HS-27A (cell line): ENCODE measurements around the gene PRKCD.
"Not testable (repeated sequence)": the region's sequence is repeated elsewhere in the genome, so short reads cannot be mapped to it uniquely, and the experiment has no call there.

ENCODE experiments used
- DNase-seq: peaks from one replicate; pipeline ENCODE4 v3.0.0-alpha.2; 2012; ENCODE audit warnings: low read depth, missing footprints

Gene PRKCD

DNA sequence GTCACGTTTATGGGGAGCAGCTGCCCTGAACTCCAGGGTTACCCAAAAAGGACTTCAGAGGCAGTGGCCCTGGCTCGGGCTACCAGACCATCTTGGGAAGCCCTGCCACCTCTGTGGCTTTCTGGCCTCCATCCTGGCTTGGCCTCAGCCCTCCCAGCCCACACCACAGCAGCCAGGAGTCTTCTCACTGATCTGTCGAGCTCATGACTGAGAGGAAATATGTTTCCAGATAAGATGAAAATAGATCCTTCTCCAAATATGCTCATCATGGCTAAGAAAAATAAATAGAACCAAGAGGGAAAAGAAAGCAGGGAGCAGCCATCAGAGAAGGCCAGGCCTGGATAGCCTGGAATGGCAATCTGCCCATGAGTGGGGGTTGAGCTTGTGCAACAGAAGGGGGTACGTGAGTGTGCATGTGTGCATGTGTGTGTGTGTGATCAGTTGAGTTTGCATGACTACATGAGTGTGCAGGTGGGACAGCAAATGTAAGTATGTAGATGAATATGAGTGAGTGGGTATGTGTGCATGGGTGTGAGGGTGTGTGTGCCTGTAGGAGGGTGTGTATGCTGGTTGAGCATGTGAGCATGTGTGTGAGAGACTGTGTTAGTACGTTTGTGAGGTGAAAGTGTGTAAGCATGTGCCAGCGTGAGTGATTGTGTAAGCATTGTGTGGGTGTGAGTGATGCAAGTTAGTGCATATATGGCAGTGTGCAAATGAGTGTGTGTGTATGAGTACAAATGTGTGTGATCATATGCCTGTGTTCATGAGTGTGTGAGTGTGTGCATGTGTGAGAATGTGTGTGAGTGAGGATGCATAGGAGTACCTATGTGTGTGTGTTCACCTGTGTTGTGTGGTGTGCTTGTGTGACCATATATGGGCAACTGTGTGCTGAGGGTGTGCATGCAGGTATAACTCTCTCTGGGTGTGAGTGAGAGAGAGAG, 20.8 kb upstream of the PRKCD start:
- DNase-seq = no peak

DNA sequence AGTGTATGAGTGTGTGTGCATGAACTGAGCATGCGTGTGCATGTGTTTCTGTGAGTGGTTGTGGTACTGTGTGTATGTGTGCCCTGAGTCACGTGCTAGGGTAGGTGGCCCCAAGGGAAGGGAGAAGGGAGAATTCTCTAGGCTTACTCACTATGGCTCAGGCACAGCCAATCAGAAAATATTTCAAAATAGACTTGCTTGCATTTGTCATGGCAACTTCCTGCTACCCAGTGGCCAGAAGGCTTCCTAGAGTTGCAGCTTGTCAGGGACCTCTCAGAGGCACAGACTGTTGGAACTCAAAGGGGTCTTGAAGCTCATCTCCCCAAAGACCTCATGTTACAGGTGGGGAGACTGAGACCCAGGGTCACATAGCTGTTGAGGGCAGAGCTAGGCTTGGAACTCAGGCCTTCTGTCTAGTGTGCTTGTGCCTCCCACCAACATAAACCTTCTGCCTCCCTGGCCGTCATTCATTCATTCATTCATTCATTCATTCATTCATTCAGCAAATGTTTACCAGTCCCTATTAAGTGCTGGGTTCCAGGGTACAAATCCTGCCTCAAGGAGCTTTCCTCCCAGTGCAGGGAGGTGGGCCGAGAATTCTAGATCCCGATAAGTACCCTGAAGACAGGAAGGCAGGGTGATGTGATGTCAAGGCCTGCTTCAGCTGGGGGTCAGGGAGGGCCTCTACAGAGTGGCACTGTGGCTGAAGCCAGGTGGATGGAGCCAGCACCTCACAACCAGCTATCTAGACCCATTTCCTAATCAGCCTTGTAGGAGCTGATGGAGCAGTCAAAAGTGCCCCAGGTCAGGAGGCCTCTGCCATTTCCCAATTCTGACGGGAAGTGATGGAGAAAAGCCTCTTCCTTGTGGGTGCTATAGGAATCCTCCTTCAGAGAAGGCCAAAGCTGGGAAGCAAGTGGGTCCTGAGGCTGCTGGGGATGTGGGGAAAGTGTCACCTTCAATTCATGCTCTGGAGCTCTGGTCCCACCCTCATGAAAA, 19.9 kb upstream of the PRKCD start:
- no peak for DNase-seq

DNA sequence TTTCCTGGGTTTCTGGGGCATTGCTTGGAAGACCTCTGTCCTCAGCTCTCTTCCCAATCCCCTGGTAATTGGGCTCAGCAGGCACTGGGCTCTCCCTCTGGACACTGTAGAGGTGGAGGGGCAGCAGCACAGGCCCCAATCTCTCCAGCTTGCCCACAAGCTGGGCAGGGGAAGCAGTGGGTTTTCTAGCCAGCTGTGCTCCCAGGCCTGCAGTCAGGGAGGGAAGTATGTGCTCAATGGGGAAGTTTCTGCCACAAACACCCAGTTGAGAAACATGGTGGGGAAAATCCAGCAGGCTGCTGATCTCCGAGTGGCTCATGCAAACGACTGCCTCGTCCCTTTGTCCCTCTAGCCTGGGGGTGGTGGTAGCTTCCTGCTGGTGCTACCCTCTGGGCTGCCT, 18.0 kb upstream of the PRKCD start:
- DNase-seq = no peak

DNA sequence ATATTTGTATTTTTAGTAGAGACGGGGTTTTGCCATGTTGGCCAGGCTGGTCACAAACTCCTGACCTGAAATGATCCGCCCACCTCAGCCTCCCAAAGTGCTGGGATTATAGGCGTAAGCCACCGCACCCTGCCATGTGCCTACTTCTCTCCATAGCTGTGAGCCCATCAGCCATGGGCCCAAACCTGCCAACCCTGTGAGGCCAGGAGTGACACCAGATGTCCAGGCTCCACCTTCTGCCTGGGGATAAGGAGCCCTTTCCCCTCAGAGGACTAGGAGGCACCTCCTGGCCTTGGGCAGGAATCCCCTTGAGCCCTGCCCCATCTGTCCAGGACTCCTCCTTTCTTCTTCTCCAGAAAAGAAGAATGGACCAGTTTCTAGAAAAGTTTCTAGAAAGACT, 16.6 kb upstream of the PRKCD start:
- no peak for DNase-seq

DNA sequence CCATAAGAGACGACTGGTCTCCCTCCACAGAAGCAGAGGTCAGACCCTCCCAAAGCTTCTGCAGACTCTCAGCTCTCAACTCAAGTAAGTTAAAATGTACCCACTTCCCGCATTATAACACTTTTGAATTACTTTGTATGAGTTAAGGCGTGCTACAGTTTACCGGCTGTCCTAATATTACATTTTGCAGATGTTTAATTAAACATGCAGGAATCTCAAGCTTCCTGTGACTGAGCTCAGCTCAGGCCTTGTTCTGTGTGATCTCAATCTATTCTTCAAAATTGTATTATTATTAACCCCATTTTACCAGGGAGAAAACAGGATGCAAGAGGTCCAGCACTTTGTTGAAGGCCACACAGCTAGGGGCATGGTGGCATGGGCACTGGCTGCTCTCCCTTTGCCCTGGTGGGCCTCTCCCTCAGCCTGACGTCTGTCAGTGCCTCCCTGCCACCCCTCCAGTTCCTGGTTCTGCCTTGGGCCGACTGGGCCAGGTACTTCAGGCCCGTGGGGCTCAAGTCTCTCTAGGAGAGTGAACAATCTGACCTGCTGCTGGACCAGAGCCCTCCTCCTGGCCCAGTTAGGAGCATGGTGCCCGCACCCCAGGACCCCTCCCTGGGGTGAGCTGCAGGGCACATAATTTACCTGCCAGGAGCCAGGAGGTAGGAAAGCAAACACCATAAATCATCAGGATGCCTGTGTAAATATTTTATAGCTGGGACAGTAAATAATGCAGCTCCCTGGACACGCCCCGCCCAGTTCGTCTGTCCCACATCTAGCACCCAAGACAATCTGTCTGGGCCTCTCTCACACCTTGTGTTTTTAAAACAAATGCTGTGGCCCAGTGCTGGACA, 15.9 kb upstream of the PRKCD start:
- no peak for DNase-seq

DNA sequence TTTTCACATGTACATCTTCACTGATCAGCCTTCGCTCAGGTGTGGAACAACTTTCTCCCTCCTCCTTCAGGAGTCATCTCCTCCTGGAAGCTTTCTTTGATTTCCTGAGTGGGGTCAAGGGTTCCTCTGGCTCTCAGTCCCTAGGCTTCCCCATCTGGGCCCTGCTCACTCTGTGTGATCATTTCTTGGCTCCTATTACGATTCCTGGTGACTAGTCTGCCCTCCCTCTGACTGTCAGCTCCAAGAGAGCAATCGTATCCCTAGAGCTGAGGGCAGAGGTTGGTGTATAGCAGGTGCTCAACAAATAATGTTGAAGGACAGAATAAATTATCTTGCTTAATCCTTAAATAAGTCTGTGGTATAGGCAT, 15.3 kb upstream of the PRKCD start:
- DNase-seq = no peak

DNA sequence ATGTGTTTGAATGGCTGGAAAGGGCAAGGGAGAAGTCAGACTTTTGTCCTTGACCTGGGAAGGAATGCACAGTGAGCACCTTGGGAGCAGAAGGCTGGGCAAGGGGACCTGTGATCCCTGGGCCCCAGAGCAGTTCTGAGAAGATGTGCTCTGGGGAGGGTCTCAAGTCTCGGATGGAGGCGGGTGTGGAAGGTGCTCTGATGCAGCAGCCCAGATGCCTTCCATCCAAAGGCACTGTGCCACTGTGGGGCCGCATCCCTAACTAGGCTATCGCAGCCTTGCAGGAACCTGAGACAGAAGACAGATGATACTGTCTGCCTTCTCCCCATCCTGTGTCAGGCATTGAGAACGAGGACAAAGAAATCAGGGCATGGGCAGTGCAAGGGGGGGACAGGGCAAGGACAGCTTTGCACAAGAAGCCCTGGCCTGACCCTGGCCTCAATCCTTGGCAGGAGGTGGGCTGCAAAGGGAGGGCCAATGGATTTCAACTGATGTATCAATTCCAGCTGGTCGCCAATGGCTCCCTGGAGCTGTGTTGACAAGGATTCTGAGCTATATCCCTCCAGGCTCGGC, 14.6 kb upstream of the PRKCD start:
- DNase-seq = no peak

DNA sequence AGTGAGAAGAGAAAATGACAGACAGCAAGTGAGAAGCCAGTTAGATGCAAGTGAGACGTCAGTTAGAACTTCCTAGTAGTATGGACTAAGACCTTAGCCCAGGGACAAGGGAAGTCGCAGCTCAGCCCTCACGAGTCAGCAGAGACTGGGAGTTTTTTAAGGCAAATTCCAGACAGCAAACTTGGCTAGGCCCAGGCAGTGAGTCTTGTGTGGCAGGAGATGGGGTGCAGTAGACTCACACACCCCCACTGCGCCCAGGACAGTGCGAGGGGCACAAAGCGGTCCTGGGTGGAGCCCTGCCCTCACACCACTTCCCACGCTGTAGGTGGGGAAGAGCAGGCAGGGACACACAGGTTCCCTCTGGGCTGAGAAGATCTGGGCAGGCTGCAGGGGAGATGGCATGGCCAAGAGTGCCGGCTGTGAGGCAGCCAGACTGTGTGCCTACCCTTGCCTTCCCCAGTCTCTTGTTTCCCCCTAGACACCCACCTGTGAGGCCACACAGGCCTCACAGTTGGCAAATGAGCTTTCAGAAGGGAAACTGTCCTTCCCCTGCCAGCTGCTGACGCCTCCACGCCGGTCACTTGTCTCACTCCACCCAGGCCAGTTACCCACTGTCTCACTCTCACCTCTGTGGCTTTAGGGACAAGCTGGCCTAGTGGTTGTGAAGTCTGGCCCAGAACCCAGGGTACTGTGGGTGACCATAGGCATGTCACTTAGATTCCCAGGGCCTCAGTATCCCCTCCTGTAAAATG, 13.7 kb upstream of the PRKCD start:
- DNase-seq = no peak

DNA sequence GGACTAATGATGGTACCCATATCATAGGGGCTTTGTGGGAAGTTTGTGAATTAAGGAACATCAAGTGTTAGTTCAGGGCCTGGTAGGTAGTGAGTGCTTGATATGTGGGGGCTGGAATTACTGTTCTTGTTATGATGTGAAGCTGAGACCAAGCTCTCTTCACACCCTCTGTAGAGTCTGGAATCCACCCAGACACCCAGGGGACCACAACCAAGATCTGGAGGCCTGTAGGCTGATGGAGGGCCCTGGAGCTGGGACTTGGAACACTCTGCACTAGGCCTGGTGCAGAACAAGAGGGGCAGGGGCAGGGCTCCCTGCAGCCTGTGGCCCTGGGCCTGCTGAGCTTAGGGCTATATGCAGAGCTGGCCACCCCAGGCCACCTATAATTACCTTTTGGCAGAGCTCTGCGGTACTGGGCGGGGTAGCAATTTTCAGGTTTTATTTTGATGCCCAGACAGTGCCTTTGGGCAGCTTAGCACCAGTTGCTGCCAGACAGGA, 13.1 kb upstream of the PRKCD start:
- DNase-seq = no peak

DNA sequence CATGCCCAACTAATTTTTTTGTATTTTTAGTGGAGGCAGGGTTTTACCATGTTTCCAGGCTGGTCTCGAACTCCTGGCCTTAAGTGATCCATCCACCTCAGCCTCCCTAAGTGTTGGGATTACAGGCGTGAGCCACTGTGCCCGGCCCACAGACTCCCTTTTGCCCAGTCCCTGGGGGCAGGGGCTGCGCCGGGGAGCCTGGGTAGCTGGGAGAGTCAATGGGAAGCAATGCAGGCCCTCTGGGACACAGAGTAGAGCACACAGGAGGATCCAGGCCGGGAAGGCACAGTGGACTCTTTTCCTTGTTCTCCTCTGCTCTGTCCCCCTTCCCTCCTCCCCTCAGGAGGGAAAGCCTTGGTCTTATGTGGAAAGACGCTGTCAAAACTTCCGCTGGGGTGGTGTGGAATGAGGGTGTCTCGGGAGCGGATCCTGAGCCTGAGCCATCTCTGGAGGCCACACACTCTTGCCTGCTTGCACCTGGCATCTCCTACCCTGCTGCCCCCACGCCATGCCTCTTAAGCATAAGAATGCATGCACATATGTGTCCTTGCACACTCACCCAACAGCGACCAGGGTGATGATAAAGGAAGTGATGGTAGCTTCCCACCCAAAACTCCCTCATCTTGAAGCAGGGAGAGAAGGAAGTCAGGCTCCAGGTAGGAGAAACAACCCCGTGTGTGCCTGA, 11.9 kb upstream of the PRKCD start:
- no peak for DNase-seq

DNA sequence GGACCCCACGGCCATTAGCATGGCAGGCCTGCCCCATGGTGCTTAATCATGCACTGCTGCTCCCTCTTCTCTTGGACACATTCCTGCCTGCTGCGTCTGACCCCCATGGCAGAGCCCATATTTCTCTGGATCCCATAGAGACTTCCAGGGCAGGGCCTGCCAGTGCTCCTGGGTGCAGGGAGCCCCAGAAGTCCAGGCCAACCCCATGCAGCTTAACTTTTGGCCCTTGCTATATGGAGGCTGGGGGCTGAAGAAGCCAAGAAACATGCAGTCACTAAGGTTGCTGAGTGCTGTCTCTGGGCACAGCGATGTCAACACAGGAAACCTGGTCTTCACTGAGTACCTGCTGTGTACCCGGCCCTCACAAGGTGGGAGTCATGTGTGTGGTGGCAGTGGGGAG, 11.3 kb upstream of the PRKCD start:
- DNase-seq = no peak

DNA sequence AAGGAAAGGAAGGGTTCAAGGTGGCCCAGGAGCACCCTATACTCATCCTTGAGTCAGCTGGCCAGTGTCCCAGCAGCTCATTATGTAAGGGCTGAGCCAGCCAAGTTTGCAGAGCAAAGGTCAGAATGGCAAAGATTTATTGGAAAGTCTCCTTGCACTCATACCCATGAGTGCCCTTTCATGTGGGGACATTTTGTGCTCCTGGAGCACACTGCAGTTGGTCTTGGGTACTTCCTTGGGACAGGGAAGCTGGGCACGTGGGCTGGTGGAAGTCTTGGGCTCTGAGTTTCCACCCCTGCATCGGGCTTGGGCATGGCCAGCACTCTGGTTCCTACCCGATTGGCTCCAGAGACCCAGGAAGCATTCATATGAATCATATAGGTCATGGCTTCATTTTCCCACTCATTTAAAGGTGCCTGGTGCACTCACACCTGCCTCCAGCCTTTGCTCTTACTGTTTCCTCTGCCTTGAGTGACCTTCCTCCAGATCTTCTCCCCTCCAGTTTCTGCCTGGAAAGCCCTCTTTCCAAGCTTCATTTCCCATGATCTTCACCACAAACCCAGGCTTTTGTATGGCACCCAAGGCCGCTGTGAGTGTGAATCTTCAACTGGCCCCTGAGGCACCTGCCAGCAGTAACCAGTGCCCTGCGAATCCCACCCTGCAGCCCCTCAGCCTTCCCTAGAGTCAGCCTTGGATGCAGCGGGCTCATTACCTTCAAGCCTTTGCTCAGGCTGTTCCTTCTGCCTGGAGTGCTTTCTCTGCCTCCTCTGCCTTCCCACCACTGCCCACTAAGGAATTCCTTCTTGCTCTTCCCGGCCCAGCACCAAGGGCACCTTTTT, 10.5 kb upstream of the PRKCD start:
- no peak for DNase-seq

DNA sequence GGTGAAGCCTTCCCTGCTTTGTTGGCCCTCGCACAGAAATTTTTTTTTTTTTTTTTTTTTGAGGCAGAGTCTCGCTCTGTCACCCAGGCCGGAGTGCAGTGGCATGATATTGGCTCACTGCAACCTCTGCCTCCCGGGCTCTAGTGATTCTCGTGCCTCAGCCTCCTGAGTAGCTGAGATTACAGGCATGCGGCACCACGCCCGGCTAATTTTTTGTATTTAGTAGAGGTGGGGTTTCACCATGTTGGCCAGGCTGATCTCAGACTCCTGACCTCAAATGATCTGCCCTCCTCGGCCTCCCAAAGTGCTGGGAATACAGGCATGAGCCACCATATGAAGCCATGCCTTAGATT, 9.9 kb upstream of the PRKCD start:
- DNase-seq = not testable (repeated sequence)

DNA sequence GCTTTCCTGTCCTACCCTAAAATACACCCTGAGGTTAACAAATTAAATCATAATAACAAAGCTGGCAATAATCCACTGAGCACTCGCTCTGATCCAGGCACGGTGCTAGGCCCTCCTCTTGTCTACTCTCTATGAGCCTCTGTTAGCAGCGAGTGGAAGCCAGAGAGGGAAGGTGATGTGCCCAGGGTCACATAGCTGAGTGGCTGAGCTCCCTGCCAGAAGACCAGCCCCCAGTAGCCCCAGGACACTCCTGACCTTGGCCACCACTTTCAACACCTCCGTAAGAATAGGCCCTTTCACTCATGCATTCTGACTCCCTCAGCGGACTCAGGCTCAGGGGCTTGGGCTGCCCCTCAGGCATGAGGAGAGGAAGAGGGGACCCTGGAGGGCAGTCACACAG, 9.5 kb upstream of the PRKCD start:
- DNase-seq = no peak

DNA sequence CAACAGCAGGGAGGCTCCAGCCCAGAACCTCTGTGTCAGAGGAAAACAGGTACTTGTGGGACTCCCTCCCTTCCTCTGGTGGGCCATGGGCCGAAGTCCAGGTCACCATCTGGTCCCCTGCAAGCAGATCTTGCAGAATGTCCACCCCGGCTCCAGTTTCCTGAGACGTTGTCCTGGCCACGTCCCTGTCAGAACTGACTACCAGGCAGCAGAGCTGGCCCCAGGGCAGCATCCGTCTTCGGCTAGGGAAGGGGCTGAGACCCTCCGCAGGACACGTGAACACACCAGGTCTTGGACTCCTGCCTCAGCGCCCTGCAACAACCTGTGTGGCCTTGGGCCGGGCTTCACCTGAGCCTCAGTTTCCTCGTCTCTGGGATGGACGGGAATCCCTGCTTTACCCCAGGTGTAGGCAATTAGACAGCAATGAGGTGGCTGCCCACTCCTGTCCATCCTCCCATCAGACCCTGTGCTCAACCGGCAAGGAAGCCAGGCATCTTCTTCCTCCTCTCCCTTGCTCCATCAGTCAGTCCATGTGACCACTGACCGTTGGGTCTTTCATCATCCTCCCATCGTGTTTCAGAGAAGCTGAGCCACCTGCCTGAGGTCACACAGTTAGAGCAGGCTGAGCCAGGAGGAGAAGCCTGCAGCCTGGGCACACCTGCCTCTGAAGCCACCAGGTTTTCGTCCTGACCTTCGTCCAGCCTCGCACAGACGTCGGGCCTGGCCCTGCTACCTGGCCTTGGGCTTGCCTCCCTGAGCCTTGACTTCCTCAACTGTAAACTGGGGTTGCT, 8.9 kb upstream of the PRKCD start:
- DNase-seq = no peak

DNA sequence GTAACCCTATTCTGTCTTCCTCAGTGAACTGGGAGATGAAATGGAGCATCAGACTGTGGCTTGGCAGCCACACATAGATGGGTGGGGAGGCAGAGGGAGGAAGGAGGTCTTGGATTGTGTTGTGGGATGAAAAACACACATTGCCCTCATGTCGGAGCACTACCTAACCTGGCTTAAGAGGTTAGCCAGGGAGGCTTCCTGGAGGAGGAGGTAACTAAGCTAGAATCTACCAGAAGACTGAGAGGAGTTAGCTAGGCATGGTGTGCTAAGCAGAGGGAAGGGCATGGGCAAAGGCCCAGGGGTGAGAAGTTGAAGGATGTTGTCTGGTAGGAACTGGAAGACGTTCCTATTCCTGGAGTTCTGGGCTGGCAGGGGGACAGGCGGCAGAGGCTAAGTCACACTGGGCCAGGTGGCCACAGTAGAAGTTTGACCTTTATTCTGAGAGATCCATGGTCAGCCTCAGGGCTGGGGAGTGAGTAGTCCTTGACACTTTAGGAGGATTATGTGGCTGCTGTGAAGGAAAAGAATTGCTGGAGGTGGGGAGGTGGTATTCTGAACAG, 7.7 kb upstream of the PRKCD start:
- DNase-seq = no peak

DNA sequence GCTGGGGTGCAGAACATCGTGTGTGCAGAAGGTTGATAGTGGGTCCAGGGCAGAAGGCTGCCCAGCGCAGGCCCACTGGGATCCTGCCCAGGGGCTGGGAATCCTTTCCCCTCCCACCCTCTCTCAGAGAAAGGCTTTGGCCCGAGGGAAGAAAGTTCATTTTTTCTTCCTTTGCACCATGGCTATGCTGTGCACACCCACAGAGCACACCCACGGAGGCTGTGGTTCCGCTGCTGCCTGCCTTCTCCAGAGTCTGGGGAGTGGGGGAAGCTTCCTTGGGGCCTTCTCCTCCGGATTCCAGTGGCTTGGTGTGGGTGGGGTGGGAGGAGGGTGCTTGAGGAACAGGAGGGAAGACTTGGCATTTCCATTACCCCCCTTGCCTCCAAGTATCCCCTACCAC, 7.0 kb upstream of the PRKCD start:
- DNase-seq = no peak

DNA sequence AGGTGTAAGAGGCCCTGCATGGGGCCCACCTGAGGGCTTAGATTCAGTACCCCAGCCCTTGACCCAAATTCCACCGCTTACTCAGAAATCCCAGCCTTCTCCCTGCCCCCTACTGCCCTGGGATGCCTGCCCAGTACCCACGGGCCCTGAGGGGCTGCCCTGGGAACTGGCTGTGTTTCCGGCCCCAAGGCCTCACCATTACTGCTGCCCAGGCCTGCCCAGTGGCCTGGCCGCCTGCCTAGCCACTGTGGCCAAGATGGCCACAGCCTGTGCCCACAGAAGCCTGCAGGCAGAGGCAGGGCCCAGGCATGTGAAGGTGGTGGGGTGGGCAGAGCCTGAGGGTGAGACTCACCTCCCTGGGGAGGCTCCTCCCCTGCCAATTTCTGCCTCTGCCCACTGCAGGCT, 6.1 kb upstream of the PRKCD start:
- no peak for DNase-seq
